NCI-H748 treated with DMSO at 0.1 percent for 48 hours (cell line): ENCODE measurements around the gene CA10.

Experiments used
- DNase-seq: peaks from one replicate; lab custom pipeline; 2025; lab: John Stamatoyannopoulos, UW

The CA10 gene

GRCh38 chr17:51765282-51766135, 393.0 kb downstream of the CA10 start:
- no peak for DNase-seq

DNA sequence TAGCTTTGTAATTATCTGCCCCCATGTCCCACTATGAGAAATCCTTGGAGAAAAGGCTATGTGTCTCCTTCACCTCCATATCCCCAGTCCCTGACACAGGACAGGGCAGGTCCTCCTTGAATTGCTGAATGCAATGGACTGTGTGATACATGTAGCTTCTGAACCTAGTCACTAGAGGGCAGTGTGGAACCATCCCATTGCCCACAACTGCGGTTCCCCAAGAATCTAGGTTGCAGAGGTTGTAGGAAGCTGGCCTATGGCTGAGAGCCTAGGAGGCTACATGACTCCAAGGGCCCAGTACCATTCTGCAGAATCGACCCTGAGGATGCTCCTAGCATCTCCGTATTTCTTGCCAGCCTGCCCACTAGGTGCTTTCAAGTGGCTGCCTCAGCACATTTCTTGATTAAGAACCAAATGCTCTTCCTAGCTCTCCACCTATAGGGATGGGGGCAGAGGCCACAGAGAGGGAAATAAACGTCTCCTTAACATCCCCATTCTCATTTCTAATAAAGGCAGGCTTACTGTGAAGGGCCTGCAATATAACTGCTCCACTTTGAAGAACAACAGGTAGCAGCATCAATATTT, 394.0 kb downstream of the CA10 start:
- DNase-seq = peak; percentile 75

GRCh38 chr17:51763058-51763457, 395.5 kb downstream of the CA10 start:
- DNase-seq = no peak

GRCh38 chr17:51761105-51761504, 397.4 kb downstream of the CA10 start:
- no peak for DNase-seq

DNA sequence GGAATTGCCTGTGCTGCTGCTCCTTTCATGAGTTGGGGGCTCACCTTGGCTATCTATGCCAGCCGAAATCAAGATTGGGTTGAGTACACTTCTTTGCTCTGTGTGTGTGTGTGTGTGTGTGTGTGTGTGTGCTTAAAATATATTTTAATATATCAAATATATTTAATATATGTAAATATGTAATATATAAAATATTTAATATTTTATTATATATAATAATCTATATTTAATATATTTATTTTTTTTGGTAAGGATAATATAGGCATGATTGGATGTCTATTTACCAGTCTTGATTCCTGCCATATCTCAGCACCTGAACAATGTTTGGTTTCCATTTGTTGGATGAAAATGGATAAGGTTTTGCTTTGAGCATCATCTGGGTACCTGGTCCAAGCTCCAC, 399.3 kb downstream of the CA10 start:
- no peak for DNase-seq

GRCh38 chr17:51751072-51751471, 407.4 kb downstream of the CA10 start:
- no peak for DNase-seq

GRCh38 chr17:51748749-51749604, 409.5 kb downstream of the CA10 start:
- DNase-seq = no peak

- DNase-seq = no peak
These were observed 412.1 kb downstream of the CA10 start for GRCh38 chr17:51746421-51746820.

GRCh38 chr17:51745993-51746392, 412.5 kb downstream of the CA10 start:
- DNase-seq = peak; percentile 17

- no peak for DNase-seq
These were observed 415.0 kb downstream of the CA10 start for GRCh38 chr17:51743477-51743876.

DNA sequence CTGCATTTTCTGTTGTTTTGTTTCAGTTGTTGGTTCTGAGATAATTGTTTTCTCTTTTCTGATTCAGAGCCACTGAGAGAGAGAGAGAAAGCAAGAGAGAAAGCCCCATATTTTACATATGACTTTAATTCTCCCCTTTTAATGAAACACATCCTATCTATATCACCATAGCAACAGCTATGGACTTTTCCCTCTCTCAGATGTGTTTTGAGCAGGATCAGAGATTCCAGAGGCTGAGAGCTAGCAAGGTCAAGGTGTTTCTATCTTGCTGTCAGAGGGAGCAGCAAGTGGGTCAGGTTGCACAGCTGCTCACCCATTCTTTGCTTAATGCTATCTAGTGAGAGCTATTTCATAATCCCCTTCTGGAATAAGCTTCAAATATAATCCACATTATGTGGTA, 415.9 kb downstream of the CA10 start:
- DNase-seq = no peak

DNA sequence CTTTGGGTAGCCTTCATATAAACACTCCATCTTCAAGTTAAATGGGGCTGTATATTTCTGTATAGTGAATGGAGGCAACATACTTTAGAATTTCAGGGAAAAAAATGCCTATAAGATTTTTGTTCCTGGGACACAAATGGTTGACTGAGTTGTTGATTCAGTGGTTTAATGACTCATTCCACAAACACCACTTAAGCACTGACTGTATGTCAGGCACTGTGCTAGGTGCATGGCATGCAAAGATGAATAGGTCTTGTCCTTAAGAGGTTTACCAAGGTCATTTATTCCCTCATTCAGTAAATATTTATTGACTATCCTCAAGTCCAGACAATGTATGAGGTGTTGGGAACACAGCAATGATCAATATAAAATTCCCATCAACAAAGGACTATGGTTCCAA, 417.1 kb downstream of the CA10 start:
- DNase-seq = no peak

DNA sequence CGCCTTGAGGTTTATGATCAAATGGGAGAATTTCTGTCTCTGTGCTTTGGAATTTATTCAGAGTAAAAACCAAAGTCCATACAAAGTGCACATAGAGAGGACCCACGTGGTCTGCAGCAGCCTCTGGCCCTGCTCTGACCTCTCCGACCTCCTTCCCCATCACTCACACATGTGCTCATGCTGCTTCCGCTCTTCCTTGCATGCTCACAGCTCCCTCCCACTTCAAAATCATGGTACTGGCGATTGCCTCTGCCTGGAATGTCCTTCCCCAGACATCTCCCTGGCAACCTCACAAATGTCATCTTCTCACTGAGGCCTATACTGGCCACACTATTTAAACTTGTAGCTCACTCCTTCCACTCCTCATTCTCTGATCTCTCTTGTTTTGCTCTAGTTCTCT, 418.0 kb downstream of the CA10 start:
- no peak for DNase-seq

- peak; percentile 98 for DNase-seq
These were observed 419.1 kb downstream of the CA10 start for GRCh38 chr17:51739245-51739886.

DNA sequence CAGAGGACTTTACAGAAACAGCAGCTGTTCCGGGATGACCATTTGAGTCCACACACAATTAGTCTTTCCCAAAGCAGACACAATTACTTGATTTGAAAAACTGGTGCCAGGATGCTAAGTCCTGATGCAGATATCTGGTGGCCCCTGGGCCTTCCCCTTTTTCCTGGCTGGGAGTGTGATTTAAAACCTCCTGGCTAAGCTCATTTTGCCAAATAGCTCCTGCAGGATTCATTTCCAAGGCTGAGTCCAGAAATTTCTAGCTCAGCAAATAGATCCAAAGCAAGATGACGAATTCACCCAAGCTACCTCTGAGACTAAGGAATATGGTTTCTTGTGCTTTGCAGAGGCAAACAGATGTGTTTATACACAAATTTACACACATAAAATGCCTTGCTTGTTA, 422.2 kb downstream of the CA10 start:
- no peak for DNase-seq

GRCh38 chr17:51734976-51735375, 423.5 kb downstream of the CA10 start:
- no peak for DNase-seq

DNA sequence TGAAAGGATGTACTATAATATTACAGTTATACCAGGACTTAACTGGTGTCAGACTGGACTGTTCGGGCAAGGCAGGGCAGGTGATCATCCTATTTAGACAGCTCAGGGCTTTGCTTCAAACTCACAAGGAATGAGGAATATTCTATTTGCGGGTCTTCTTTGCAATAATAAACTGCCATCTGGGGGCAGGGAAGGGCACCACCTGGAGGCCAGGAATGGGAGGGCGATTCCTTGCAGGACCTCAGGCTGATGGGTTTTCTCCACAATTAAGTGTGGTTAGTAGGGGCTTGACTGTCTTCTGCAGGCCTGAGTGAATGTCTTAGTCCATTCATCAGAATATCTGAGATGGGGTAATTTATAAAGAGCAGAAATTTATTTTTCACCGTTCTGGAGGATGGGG, 424.1 kb downstream of the CA10 start:
- peak; percentile 6 for DNase-seq

DNA sequence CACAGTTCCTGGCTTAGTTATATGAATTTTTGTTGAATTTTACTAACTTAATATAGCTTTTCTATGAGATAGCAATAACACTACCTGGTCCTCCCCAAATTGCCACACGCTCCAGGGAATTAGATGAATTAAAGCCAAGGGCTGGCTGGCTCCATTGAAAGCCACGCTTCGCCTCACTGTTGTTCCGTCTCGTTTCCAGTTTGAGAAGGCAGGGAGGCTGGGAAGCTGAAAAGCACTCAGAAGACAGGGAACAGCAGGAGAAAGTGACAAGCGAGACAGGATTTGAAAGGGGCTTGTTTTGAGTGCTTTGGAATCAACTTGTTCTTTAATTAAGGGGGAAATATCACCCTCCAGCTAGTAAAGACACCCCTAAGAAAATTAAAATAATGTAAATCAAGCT, 425.3 kb downstream of the CA10 start:
- no peak for DNase-seq

DNA sequence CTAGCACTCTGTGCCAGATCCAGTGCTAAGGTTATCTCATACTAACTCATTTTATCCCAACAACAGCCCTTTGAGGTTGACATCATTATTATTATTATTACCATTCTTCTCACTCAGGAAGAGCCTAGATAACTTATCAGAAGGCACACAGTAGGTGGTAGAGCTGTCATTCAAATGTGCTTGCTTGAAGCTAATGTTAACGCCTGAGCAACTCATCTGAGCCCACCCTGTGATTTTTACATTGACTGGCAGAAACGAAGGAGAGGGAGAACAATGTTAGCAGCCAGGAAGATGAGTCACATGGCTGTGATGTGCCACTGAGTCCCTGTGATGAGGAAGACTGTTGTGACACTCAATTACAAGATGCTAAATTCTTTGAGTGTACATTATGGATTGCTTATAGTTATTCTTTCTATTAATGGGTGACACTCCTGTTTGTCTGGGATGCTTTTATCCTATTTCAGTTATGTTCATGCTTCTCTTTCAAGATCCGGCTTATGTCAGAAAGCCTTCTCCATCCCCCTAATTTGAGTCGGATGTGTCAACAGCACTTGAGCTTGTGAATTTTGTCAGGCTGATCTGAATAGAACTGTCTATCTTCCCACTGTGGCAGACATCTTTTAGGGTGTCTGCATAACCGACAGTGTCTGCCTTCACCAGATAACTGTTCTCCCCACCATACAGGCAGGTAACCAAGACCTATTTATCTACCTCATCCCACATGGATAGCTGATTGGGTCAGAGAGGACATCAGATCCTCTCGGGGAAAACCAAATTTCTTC, 426.4 kb downstream of the CA10 start:
- no peak for DNase-seq

- no peak for DNase-seq
These were observed 428.0 kb downstream of the CA10 start for GRCh38 chr17:51730303-51731050.

- no peak for DNase-seq
These were observed 433.3 kb downstream of the CA10 start for GRCh38 chr17:51725185-51725584.
